ENCODE results near the gene DNER.

The DNER gene

DNA sequence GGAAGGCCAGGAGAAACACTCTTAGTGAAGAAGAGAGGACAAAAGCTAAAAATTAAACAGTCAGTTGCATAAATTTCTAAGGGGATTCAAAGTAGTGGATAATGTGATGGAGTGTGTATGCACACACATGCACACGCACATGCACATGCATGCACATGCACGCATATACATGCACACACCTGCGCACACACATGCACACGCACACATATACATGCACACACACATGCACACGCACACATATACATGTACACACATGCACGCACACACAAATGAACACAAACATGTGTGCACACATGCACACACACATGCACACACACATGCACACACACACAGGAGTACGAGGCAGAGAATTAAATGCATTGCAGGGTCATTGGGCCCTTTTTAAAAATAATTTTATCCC lies 117.6 kb downstream of the DNER start:
- Histone ChIP-seq H3K9me3 (ENCODE audit: control insufficient read depth, low read length) (no peaks in the 10 kb centered on the region), H3K4me3 (ENCODE audit: extremely low read depth, insufficient read depth, low read length, poor library complexity, severe bottlenecking) (no peak overlapping the region), H3K27ac (ENCODE audit: low read depth, low read length, severe bottlenecking) (no peak overlapping the region), H3K4me1 (ENCODE audit: control insufficient read depth, insufficient read depth, low read length, poor library complexity, severe bottlenecking) (no peaks in the 10 kb centered on the region), H3K36me3 (ENCODE audit: control insufficient read depth, insufficient read depth, low read length) (no peaks in the 10 kb centered on the region)
- 39 to 70% methylated on average over 2 to 5 of the region's 7 CpGs for WGBS, 2 experiments (ENCODE audit: insufficient coverage in 2 of 2)

DNA sequence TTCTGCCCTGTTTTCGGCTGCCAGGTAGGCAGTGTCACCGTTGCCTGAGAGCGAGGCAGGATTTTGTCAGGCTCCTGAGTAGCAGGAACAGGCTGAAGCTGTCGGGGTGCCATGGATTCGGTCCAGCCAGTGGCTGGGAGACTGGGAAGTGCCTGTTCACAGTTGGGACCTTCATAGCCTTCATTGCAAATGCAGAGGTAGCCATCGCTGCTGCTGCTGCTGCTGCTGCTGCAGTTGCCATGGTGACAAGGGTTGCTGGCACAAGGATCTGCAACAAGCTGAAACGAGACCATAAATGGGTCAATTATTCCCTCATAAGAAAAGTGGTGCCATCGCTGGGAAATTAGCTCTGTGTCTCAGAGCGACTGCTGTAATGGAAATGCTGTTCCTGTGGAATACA lies 122.7 kb downstream of the DNER start:
- Histone ChIP-seq H3K27ac (ENCODE audit: low read depth, low read length, severe bottlenecking) (no peak overlapping the region), H3K36me3 (ENCODE audit: control insufficient read depth, insufficient read depth, low read length) (no peaks in the 10 kb centered on the region), H3K4me1 (ENCODE audit: control insufficient read depth, insufficient read depth, low read length, poor library complexity, severe bottlenecking) (no peaks in the 10 kb centered on the region), H3K9me3 (ENCODE audit: control insufficient read depth, low read length) (no peaks in the 10 kb centered on the region), H3K4me3 (ENCODE audit: extremely low read depth, insufficient read depth, low read length, poor library complexity, severe bottlenecking) (no peak overlapping the region)
- WGBS, 2 experiments (ENCODE audit: insufficient coverage in 2 of 2): 74 to 91% methylated on average over 4 to 8 of the region's 9 CpGs

DNA sequence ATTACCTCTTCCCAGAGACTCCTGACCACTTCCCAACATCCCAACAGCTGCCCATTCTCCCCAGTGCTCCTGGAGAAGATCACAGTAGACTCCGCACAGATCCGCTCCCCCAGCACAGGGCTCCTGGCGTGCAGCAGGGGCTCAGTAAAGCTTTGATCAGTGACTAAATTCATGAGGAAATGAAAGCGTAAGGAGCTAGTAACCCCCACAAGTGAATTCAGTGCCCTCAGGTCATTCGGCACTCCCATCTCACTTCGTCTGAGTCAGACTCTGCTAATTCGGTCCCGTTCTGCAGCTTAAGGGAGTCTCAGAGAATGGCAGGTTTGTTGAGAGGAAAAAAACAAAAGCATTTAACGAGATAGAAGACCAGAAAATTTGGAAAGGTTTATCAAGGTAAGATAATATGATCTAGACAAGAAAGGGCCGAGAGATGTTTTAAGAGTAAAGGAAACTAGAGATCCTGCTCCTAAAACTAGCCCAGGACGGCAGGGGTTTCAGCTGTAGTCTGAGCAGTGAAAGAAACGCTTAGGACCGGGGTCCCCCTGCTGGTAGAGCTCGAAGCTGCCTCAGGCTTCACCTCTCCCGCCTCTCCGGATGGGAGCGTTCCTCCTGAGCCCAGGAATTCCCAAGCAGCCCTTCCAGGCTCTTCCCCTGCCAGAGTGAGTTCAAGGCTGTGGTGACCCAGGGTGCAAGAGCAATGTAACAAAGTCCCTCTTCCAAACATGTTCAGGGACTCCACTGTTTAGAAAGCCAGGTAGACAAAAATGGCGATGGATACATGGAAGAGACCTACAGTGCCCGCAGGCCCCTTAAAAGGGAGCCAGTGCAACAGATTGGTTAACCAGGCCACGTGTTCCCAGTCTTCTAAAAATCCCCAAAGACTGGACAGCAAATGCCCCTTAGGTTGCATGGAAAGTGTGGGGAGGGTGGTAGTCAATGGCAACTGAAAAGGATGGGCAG lies 127.3 kb downstream of the DNER start:
- no peak overlapping the region for H3K4me3 ChIP-seq (ENCODE audit: extremely low read depth, insufficient read depth, low read length, poor library complexity, severe bottlenecking)
- 17 to 24% methylated on average over 15 to 16 of the region's 20 CpGs for WGBS, 2 experiments (ENCODE audit: insufficient coverage in 2 of 2)
- no peaks in the 10 kb centered on the region for H3K4me1 ChIP-seq (ENCODE audit: control insufficient read depth, insufficient read depth, low read length, poor library complexity, severe bottlenecking)
- no peaks in the 10 kb centered on the region for H3K9me3 ChIP-seq (ENCODE audit: control insufficient read depth, low read length)
- no peaks in the 10 kb centered on the region for H3K36me3 ChIP-seq (ENCODE audit: control insufficient read depth, insufficient read depth, low read length)
- H3K27ac ChIP-seq (ENCODE audit: low read depth, low read length, severe bottlenecking): no peak overlapping the region

DNA sequence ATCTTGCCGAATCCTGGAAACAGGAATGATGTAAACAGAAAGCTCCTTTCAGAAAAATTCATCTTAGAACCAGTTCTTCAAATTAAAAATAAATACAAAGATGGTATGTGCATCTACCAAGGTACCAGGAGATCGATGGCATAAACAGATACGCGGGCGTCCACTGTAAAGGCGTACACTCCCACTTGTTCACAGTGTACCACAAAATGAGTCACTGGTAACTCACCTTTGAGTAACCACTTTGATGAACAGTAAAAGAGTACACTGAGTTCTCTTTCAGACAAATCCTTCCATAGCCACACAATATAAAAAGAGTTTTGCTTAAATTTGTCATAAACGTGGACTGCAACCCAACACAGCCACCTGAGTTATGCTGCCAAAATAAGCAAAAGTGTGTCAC lies 128.3 kb downstream of the DNER start:
- H3K36me3 ChIP-seq (ENCODE audit: control insufficient read depth, insufficient read depth, low read length): no peaks in the 10 kb centered on the region
- no peaks in the 10 kb centered on the region for H3K9me3 ChIP-seq (ENCODE audit: control insufficient read depth, low read length)
- no peak overlapping the region for H3K4me3 ChIP-seq (ENCODE audit: extremely low read depth, insufficient read depth, low read length, poor library complexity, severe bottlenecking)
- no peaks in the 10 kb centered on the region for H3K4me1 ChIP-seq (ENCODE audit: control insufficient read depth, insufficient read depth, low read length, poor library complexity, severe bottlenecking)
- H3K27ac ChIP-seq (ENCODE audit: low read depth, low read length, severe bottlenecking): no peak overlapping the region
- WGBS, 2 experiments (ENCODE audit: insufficient coverage in 2 of 2): 92 to 97% methylated on average over 6 to 7 of the region's 7 CpGs

DNA sequence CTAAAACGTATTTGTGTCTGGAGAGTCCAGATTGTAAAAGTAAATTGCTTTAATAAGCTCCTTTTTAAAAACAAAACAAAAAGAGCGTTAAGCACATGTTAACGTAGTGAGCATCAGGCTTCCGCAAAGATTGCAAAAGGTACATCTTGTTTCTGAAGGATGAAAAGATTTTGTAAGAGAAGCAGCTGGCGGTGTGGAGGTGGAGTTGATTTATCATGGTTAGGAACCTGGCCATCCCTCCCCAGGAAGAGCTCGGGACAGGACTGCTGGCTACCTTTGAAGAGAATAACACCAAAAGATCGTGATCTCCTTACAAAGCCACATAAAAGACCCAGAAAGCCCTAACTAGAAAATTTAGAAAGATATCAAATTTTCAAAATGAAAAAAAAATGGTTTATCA lies 132.2 kb downstream of the DNER start:
- 80 to 92% methylated on average over 2 of the region's 7 CpGs for WGBS, 2 experiments (ENCODE audit: insufficient coverage in 2 of 2)
- Histone ChIP-seq H3K9me3 (ENCODE audit: control insufficient read depth, low read length) (no peaks in the 10 kb centered on the region), H3K36me3 (ENCODE audit: control insufficient read depth, insufficient read depth, low read length) (no peaks in the 10 kb centered on the region), H3K27ac (ENCODE audit: low read depth, low read length, severe bottlenecking) (no peak overlapping the region), H3K4me1 (ENCODE audit: control insufficient read depth, insufficient read depth, low read length, poor library complexity, severe bottlenecking) (no peaks in the 10 kb centered on the region), H3K4me3 (ENCODE audit: extremely low read depth, insufficient read depth, low read length, poor library complexity, severe bottlenecking) (no peak overlapping the region)

DNA sequence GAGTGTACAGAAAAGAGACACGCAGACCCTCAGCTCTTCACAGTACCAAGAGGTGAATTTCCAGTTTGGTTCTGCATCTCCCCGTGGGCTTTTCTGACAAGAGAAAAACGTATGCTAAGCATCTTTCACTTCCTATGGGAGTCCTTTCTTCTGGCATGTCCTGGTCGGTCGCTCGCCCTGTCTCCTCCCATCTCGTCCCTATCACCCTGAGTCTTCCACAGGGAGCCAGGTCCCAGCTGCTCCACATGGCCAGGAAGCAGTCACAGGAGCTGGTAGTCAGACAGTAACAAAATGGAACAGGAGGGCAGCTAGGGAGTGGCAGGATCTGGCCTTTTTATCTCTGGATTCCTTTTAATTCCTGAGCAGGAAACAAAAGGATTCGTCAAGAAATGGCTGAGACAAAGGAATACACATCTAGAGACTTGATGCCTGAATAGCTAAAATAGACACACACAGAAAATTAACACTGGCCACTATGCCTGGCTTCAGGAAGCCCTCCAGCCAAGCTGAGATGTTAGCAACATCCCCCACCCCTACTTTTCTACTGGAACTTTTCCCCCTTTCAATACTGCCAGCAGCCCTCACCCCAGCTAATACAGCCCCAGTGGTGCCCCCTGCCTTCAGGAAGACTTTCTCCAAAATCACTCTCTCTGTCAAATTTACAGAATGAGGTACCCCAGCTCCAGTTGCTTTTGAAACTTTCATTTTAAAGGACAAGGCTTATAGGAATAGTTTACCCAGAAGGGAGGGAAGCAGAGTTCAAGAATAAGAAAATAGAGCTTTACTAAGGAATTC lies 136.1 kb downstream of the DNER start:
- Histone ChIP-seq H3K36me3 (ENCODE audit: control insufficient read depth, insufficient read depth, low read length) (no peaks in the 10 kb centered on the region), H3K27ac (ENCODE audit: low read depth, low read length, severe bottlenecking) (no peak overlapping the region), H3K4me3 (ENCODE audit: extremely low read depth, insufficient read depth, low read length, poor library complexity, severe bottlenecking) (no peak overlapping the region), H3K9me3 (ENCODE audit: control insufficient read depth, low read length) (no peaks in the 10 kb centered on the region), H3K4me1 (ENCODE audit: control insufficient read depth, insufficient read depth, low read length, poor library complexity, severe bottlenecking) (no peaks in the 10 kb centered on the region)
- WGBS, 2 experiments (ENCODE audit: insufficient coverage in 2 of 2): 73 to 81% methylated on average over 8 of the region's 8 CpGs

DNA sequence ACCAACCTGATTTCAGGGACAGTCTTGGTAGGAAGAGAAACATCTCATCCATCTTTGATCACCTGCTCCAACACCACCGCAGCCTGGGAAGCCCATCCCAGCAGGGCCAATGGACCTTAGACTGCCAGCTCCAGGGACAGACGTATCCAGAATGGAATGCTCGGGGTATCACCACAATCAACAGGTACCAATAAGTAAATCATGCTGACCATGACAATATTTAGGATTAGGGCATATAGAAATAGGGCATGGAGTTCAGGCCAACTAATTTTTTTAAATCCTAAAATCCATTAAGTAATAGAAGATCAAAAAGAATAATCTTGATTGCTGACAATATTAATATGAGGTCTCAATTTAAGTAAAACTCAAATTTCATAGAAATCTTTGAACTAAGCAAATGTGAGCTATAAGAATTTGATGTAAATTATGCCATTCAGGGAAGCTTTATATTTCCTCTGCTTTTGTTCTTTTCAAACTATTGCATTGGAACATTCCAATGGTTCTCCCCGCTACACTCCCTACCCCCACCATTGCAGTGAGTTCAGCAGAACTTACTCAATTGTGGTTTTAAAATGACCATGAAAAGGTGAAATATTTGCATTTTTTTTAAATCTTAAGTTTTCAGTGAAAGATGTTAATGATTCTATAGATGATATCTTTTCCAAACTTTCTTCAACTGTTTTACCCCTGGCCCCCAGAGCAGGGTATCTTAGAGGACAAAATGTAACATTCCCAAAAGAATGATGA lies 138.6 kb downstream of the DNER start:
- Histone ChIP-seq H3K9me3 (ENCODE audit: control insufficient read depth, low read length) (no peaks in the 10 kb centered on the region), H3K4me3 (ENCODE audit: extremely low read depth, insufficient read depth, low read length, poor library complexity, severe bottlenecking) (no peak overlapping the region), H3K27ac (ENCODE audit: low read depth, low read length, severe bottlenecking) (no peak overlapping the region), H3K4me1 (ENCODE audit: control insufficient read depth, insufficient read depth, low read length, poor library complexity, severe bottlenecking) (no peaks in the 10 kb centered on the region), H3K36me3 (ENCODE audit: control insufficient read depth, insufficient read depth, low read length) (no peaks in the 10 kb centered on the region)
- no CpG with 5 or more reads among the region's 4 CpGs for WGBS, 2 experiments (ENCODE audit: insufficient coverage in 2 of 2)

DNA sequence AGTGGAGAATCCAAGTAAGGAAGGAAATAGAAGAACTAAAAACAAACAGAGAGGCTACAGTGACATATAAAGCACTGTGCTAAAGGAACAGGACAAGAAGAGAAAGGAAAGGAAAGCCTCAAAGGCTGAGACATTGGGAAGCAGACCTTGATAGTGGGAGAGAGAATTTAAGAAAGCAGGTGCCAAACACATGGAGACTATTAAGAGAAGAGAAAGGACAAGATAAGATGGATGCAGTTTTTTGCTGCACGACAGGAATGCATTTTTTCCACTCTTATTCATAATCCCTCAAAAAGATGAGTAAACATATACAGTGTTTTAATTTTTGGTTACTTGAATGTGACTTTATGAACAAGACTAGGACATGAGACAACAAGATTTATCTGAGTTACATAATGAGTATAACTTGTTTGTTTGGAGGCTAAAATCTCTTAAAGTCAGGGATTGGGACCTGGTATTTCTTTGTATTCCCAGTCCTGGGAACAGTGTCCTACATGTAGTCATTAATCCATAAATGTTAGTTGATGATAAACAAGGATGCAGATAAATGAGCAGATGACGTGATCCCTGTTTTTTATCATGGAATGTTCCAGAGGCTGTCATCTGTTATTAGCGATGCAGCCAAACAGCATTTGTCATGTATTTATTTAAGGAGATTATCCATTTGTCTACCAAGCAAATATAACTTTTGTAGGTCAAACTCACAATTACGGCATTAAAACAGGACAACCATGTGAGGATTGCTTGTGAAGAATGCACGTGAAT lies 141.7 kb downstream of the DNER start:
- WGBS, 2 experiments (ENCODE audit: insufficient coverage in 2 of 2): 60% methylated on average over 1 of the region's 5 CpGs; no CpG with 5 or more reads in 1 of the 2 experiments

DNA sequence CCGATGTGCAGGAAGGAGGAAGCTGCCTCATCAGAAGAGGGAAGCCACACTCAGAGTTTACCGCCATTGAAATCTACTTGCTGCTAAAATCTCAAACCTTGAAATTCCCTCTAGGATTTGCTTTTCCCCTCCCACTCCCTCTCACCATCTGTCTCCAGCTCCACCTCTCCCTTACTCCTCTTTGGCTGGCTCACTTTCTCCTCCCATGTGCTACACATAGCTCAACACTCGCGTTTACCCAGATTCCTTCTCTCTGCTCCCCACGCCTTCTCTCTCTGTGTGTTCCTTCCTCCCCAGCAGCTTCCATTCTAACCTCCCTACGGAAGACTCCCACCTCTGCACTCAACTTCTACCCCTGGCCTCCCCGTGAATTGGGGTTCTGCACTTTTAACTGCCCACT lies 143.1 kb downstream of the DNER start:
- Histone ChIP-seq H3K9me3 (ENCODE audit: control insufficient read depth, low read length) (no peaks in the 10 kb centered on the region), H3K27ac (ENCODE audit: low read depth, low read length, severe bottlenecking) (no peak overlapping the region), H3K4me1 (ENCODE audit: control insufficient read depth, insufficient read depth, low read length, poor library complexity, severe bottlenecking) (no peaks in the 10 kb centered on the region), H3K4me3 (ENCODE audit: extremely low read depth, insufficient read depth, low read length, poor library complexity, severe bottlenecking) (no peak overlapping the region), H3K36me3 (ENCODE audit: control insufficient read depth, insufficient read depth, low read length) (no peaks in the 10 kb centered on the region)
- 80 to 85% methylated on average over 5 to 7 of the region's 7 CpGs for WGBS, 2 experiments (ENCODE audit: insufficient coverage in 2 of 2)

More for the DNA sequence above, 141.7 kb downstream of the DNER start:
- H3K4me1 ChIP-seq (ENCODE audit: control insufficient read depth, insufficient read depth, low read length, poor library complexity, severe bottlenecking): no peaks in the 10 kb centered on the region
- H3K9me3 ChIP-seq (ENCODE audit: control insufficient read depth, low read length): no peaks in the 10 kb centered on the region
- H3K4me3 ChIP-seq (ENCODE audit: extremely low read depth, insufficient read depth, low read length, poor library complexity, severe bottlenecking): no peak overlapping the region
- H3K27ac ChIP-seq (ENCODE audit: low read depth, low read length, severe bottlenecking): no peak overlapping the region
- H3K36me3 ChIP-seq (ENCODE audit: control insufficient read depth, insufficient read depth, low read length): no peaks in the 10 kb centered on the region

DNA sequence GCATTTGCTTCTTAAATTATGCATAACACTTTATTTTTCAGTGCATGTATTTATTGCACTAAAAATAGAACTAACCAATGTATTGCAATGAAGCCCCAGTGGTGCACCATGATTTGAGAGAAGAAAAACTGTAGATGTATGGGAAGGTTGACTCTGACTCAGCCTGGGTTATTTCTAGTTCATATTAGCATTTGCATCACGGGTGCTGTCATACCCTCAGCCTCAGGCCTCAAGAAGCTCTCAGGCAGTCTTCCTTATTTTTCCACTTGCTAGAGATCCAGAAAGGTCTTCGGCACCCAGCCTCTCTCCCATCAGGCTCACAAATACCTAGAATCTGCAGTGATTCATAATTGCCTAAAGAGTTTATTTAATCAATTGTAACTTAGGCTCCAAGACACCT lies 148.0 kb downstream of the DNER start:
- Histone ChIP-seq H3K4me3 (ENCODE audit: extremely low read depth, insufficient read depth, low read length, poor library complexity, severe bottlenecking) (no peak overlapping the region), H3K9me3 (ENCODE audit: control insufficient read depth, low read length) (peaks cover 4% of the 10 kb centered on the region), H3K4me1 (ENCODE audit: control insufficient read depth, insufficient read depth, low read length, poor library complexity, severe bottlenecking) (no peaks in the 10 kb centered on the region), H3K36me3 (ENCODE audit: control insufficient read depth, insufficient read depth, low read length) (no peaks in the 10 kb centered on the region), H3K27ac (ENCODE audit: low read depth, low read length, severe bottlenecking) (no peak overlapping the region)
- WGBS, 2 experiments (ENCODE audit: insufficient coverage in 2 of 2): 83% methylated on average over 1 to 2 of the region's 2 CpGs

Data from mesodermal cell (in vitro differentiated cells).